HepG2 (cell line): ENCODE measurements around the gene PTPRM. TPM values are rescaled to one million over a fixed set of nuclear protein-coding genes. Genes with fewer than 3 reads are reported as not detected.

Experiments
- ATAC-seq: fragments of 200-7000 bp; cut with Tn5 transposase; 3 replicates; pipeline ENCODE4 v1.9.1; 2020; ENCODE audit warnings: mild to moderate bottlenecking, moderate library complexity
- BruUV-seq: library from RNA; stranded (reverse); fragments of 400-500 nt; replicated peaks from 2 replicates; lab custom pipeline; 2021; lab: Mats Ljungman, UMichigan
- CTCF ChIA-PET: fragments of 300-600 bp; formaldehyde crosslinking; extraction: SDS; loops from one replicate; lab custom pipeline; 2021; ENCODE audit warnings: low total read pairs, inconsistent platforms, low intra/inter-chr PET ratio; lab: Yijun Ruan, JAX
- POLR2A ChIA-PET: fragments of 350-600 bp; sonication (Branson Sonifier 250); formaldehyde crosslinking; loops from one replicate; lab custom pipeline; 2020; ENCODE audit warnings: antibody characterized with exemption, inconsistent platforms; lab: Yijun Ruan, JAX
- DNase-seq: peaks from one replicate; pipeline ENCODE4 v3.0.0-alpha.2; 2015; ENCODE audit warnings: low spot score
- FAIRE-seq: peaks from 3 replicates; lab custom pipeline; 2011; peaks lifted over from hg19 to GRCh38; lab: Jason Lieb, UNC
- H2AFZ ChIP-seq: one replicate; pipeline ENCODE4 v1.6.1; 2011; ENCODE audit warnings: low read length, inconsistent platforms
- H3K27ac ChIP-seq: fragments of 300-600 bp; 3 replicates; pipeline ENCODE4 v1.8.0; 2011; ENCODE audit warnings: mixed run types, mild to moderate bottlenecking, mixed read lengths, low read length, inconsistent platforms; ENCODE audit not compliant: insufficient read depth; ENCODE audit errors: extremely low read length
- H3K27me3 ChIP-seq, 2 experiments: fragments of 200-600 bp in 1 of 2; 2 replicates in 1 of 2; 3 replicates in 1 of 2; pipeline versions ENCODE4 v1.6.0 to v1.8.0; 2011; ENCODE audit warnings: low read length in 2 of 2, mild to moderate bottlenecking in 2 of 2, moderate library complexity in 2 of 2, inconsistent platforms in 1 of 2; ENCODE audit not compliant: insufficient read depth in 2 of 2, control insufficient read depth in 1 of 2
- H3K36me3 ChIP-seq, 2 experiments: fragments of 200-600 bp in 1 of 2; replicated peaks in 1 of 2; 2 replicates in 1 of 2; 3 replicates in 1 of 2; pipeline versions ENCODE4 v1.5.1 to v1.8.0; 2011; ENCODE audit warnings: low read length in 2 of 2, inconsistent platforms in 1 of 2; ENCODE audit not compliant: insufficient read depth in 2 of 2, control insufficient read depth in 1 of 2
- H3K4me1 ChIP-seq: 2 replicates; pipeline ENCODE4 v1.5.1; 2012; ENCODE audit warnings: low read length, inconsistent platforms; ENCODE audit not compliant: insufficient read depth
- H3K4me2 ChIP-seq: 2 replicates; pipeline ENCODE4 v1.6.0; 2011; ENCODE audit warnings: low read depth, low read length, inconsistent platforms
- H3K4me3 ChIP-seq, 3 experiments: fragments of 200-600 bp in 1 of 3; sonication (generic), shearing (Covaris generic) in 1 of 3; replicated peaks in 1 of 3; 2 replicates each; pipeline ENCODE4 v1.5.1; 2011 to 2016; ENCODE audit warnings: low read length in 3 of 3, inconsistent platforms in 2 of 3, low read depth in 2 of 3, mild to moderate bottlenecking in 2 of 3, control low read depth in 1 of 3, mixed read lengths in 1 of 3; ENCODE audit not compliant: insufficient read depth in 1 of 3
- H3K79me2 ChIP-seq: one replicate; pipeline ENCODE4 v1.6.1; 2011; ENCODE audit warnings: low read length, inconsistent platforms; ENCODE audit not compliant: insufficient read depth
- H3K9ac ChIP-seq: 2 replicates; pipeline ENCODE4 v1.6.0; 2011; ENCODE audit warnings: mild to moderate bottlenecking, low read depth, low read length, inconsistent platforms; ENCODE audit not compliant: insufficient read depth
- H3K9me3 ChIP-seq: 2 replicates; pipeline ENCODE4 v1.5.1; 2012; ENCODE audit warnings: mild to moderate bottlenecking, low read length
- H4K20me1 ChIP-seq: 2 replicates; pipeline ENCODE4 v1.6.0; 2011; ENCODE audit warnings: inconsistent platforms, mild to moderate bottlenecking, low read length, moderate library complexity; ENCODE audit not compliant: insufficient read depth
- EEA1 ChIP-seq: sonication (generic); formaldehyde crosslinking; IDR thresholded peaks from 2 replicates; pipeline ENCODE4 v1.5.1; 2020; ENCODE audit warnings: mild to moderate bottlenecking, missing genetic modification reagents, borderline replicate concordance
- FIP1L1 ChIP-seq: fragments of 200-400 bp; formaldehyde crosslinking; IDR thresholded peaks from 2 replicates; pipeline ENCODE4 v1.6.1; 2018; ENCODE audit warnings: low read depth, mild to moderate bottlenecking, low read length, moderate library complexity, borderline replicate concordance; ENCODE audit not compliant: insufficient read depth
- ISL2 ChIP-seq: sonication (generic); formaldehyde crosslinking; IDR thresholded peaks from 2 replicates; pipeline ENCODE4 v1.5.0; 2020; ENCODE audit warnings: missing genetic modification reagents
- NONO ChIP-seq, 2 experiments: fragments of 450-650 bp in 1 of 2; sonication (generic) in 1 of 2; formaldehyde crosslinking in 1 of 2; IDR thresholded peaks in 1 of 2; conservative IDR thresholded peaks in 1 of 2; 2 replicates each; pipeline versions ENCODE4 v1.6.1 to v1.8.0; 2017 to 2022; ENCODE audit warnings: mild to moderate bottlenecking in 1 of 2, missing genetic modification reagents in 1 of 2, moderate library complexity in 1 of 2
- RAD21 ChIP-seq: fragments of 450-650 bp; formaldehyde crosslinking; IDR thresholded peaks from 2 replicates; pipeline ENCODE4 v1.5.0; 2020; ENCODE audit warnings: mild to moderate bottlenecking
- ZNF552 ChIP-seq: sonication (generic); formaldehyde crosslinking; IDR thresholded peaks from 2 replicates; pipeline ENCODE4 v1.9.0; 2022; ENCODE audit warnings: missing genetic modification reagents, mild to moderate bottlenecking, borderline replicate concordance
- ZNF615 ChIP-seq: sonication (generic); formaldehyde crosslinking; IDR thresholded peaks from 2 replicates; pipeline ENCODE4 v1.5.0; 2020; ENCODE audit warnings: mild to moderate bottlenecking, missing genetic modification reagents, borderline replicate concordance
- ZNF75D ChIP-seq: sonication (generic); formaldehyde crosslinking; IDR thresholded peaks from 2 replicates; pipeline ENCODE4 v1.8.1; 2023; ENCODE audit warnings: missing genetic modification reagents, mild to moderate bottlenecking, borderline replicate concordance
- WGBS: methylation state at CpG from one replicate; pipeline ENCODE4 v1.1.6; 2017; ENCODE audit warnings: low lambda C conversion rate; 5-methylcytosine and 5-hydroxymethylcytosine counted together
- in situ Hi-C: cut with HindIII; loops from 2 replicates; pipeline ENCODE4 v1.10.0; 2017; ENCODE audit warnings: low pct_unique_long_range_greater_than_20kb; ENCODE audit not compliant: extremely low pct_ligation_motif_present
- intact Hi-C: fragments of 100-400 bp; cut with micrococcal nuclease; formaldehyde crosslinking; loops from one replicate; pipeline ENCODE4 v1.10.0; 2022; ENCODE audit not compliant: unreplicated experiment
- polyA plus RNA-seq, 8 experiments: library from polyadenylated mRNA; depleted of rRNA in 3 of 8; stranded (reverse) in 7 of 8; unstranded in 1 of 8; fragments of >200 nt; fragmentation: Illumina TruSeq in 4 of 8; extraction: Trizol in 4 of 8; gene quantifications; 2 replicates each; pipeline versions ENCODE4 v1.2.1 to v1.2.3, GENCODE V29; 2011 to 2016; ENCODE audit warnings: low read depth in 4 of 8, missing spikeins in 1 of 8, mixed read lengths in 1 of 8; ENCODE audit not compliant: insufficient read depth in 1 of 8
- total RNA-seq, 5 experiments: library from RNA; depleted of rRNA; stranded (reverse); fragments of >200 nt; fragmentation: Illumina TruSeq; extraction: Trizol; gene quantifications; 2 replicates each; pipeline ENCODE4 v1.2.3, GENCODE V29; 2016; ENCODE audit warnings: low read depth in 1 of 5
- TF ChIP-seq, protein P1 (sequence below): sonication (generic); formaldehyde crosslinking; IDR thresholded peaks from 2 replicates; pipeline ENCODE4 v1.4.0; 2020; ENCODE audit warnings: missing genetic modification reagents, mild to moderate bottlenecking, borderline replicate concordance
- TF ChIP-seq, protein P2 (sequence below): sonication (generic); formaldehyde crosslinking; IDR thresholded peaks from 2 replicates; pipeline ENCODE4 v1.4.0; 2020; ENCODE audit warnings: missing genetic modification reagents
- TF ChIP-seq, protein P3 (sequence below): sonication (generic); formaldehyde crosslinking; conservative IDR thresholded peaks from 2 replicates; pipeline ENCODE4 v1.8.0; 2022; ENCODE audit warnings: low read depth, missing genetic modification reagents

PTPRM gene
- total and polyA plus RNA-seq, 2 of the 13 experiments (the other 11 are each of a cell fraction or from before 2014, with no cell fraction given) = 12.6 to 108 TPM

DNA sequence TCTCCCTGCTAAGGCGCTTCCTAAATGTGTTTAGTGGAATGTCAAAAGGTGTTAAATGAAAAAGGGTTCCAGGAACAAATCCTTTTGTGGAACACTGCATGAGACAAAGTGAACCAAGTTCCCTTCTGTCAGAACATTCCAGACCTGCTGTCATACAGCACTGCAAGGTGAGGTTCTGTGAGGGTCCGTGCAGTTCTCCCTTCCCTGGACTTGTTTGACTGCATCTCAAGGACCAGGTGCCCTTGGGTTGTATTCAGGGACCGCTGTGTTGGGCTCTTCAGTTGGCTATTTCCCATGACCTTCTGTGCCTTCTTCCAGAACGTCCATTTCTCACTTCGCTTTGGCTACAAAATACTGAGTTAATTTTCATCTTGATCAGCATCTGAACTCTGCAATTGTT, 328.2 kb downstream of the PTPRM start:
- POLR2A ChIA-PET = no interaction called here

DNA sequence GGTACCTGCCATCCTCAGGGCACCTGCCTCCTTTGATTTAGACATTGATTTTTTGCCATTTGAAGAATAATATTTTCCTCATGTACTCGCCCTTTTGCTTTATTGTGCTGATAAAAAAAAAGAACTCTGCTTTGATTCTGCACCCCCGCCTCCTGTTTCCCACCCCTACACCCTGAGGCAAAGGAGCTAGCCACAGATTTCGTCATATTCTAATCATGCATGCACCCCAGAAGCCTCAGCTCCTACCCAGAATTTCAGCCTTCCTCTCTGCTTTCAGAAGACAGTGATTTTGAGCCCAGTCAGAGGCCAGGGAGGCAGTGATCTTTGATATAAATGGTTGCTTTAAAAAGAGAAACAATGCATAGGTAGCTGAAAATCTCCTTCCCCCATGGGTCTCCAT, 329.0 kb downstream of the PTPRM start:
- in situ Hi-C loops (no loop called here), intact Hi-C loops (loop anchor here (10.0 kb wide), 1 partner anchor 61 kb away; no protein-coding TSS in a partner anchor)
- POLR2A ChIA-PET = no interaction called here
- no peak overlapping the region for H3K27ac ChIP-seq
- DNase-seq (no peak), ATAC-seq (no peak), FAIRE-seq (no peak)
- no peak overlapping the region for H2AFZ ChIP-seq
- no peak overlapping the region for H3K9ac ChIP-seq
- H3K9me3 ChIP-seq = no peaks in the 10 kb centered on the region
- 87% methylated on average over 3 of the region's 3 CpGs for WGBS
- BruUV-seq = no TSS peak
- no peaks in the 10 kb centered on the region for H3K27me3 ChIP-seq
- H3K36me3 ChIP-seq = peaks cover 0 to 3% of the 10 kb centered on the region in 2 experiments; a peak in 1 of 5 replicates
- H3K79me2 ChIP-seq = no peaks in the 10 kb centered on the region
- H3K4me3 ChIP-seq = no peak overlapping the region
- CTCF ChIA-PET = no interaction called here
- no peak overlapping the region for H3K4me2 ChIP-seq
- H3K4me1 ChIP-seq = no peaks in the 10 kb centered on the region
- no peaks in the 10 kb centered on the region for H4K20me1 ChIP-seq
- TF ChIP-seq ISL2 (CRISPR knock-in tag) (no peak), FIP1L1 (no peak), ZNF552 (CRISPR knock-in tag) (no peak), EEA1 (CRISPR knock-in tag) (no peak)
- TF ChIP-seq, protein P1, sequence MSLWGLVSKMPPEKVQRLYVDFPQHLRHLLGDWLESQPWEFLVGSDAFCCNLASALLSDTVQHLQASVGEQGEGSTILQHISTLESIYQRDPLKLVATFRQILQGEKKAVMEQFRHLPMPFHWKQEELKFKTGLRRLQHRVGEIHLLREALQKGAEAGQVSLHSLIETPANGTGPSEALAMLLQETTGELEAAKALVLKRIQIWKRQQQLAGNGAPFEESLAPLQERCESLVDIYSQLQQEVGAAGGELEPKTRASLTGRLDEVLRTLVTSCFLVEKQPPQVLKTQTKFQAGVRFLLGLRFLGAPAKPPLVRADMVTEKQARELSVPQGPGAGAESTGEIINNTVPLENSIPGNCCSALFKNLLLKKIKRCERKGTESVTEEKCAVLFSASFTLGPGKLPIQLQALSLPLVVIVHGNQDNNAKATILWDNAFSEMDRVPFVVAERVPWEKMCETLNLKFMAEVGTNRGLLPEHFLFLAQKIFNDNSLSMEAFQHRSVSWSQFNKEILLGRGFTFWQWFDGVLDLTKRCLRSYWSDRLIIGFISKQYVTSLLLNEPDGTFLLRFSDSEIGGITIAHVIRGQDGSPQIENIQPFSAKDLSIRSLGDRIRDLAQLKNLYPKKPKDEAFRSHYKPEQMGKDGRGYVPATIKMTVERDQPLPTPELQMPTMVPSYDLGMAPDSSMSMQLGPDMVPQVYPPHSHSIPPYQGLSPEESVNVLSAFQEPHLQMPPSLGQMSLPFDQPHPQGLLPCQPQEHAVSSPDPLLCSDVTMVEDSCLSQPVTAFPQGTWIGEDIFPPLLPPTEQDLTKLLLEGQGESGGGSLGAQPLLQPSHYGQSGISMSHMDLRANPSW = no peak
- TF ChIP-seq, protein P2, sequence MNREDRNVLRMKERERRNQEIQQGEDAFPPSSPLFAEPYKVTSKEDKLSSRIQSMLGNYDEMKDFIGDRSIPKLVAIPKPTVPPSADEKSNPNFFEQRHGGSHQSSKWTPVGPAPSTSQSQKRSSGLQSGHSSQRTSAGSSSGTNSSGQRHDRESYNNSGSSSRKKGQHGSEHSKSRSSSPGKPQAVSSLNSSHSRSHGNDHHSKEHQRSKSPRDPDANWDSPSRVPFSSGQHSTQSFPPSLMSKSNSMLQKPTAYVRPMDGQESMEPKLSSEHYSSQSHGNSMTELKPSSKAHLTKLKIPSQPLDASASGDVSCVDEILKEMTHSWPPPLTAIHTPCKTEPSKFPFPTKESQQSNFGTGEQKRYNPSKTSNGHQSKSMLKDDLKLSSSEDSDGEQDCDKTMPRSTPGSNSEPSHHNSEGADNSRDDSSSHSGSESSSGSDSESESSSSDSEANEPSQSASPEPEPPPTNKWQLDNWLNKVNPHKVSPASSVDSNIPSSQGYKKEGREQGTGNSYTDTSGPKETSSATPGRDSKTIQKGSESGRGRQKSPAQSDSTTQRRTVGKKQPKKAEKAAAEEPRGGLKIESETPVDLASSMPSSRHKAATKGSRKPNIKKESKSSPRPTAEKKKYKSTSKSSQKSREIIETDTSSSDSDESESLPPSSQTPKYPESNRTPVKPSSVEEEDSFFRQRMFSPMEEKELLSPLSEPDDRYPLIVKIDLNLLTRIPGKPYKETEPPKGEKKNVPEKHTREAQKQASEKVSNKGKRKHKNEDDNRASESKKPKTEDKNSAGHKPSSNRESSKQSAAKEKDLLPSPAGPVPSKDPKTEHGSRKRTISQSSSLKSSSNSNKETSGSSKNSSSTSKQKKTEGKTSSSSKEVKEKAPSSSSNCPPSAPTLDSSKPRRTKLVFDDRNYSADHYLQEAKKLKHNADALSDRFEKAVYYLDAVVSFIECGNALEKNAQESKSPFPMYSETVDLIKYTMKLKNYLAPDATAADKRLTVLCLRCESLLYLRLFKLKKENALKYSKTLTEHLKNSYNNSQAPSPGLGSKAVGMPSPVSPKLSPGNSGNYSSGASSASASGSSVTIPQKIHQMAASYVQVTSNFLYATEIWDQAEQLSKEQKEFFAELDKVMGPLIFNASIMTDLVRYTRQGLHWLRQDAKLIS (CRISPR knock-in tag) = no peak

More for the DNA sequence above, 328.2 kb downstream of the PTPRM start:
- no peak for DNase-seq
- CTCF ChIA-PET = no interaction called here
- in situ Hi-C loops (no loop called here), intact Hi-C loops (loop anchor here (10.0 kb wide), 1 partner anchor 61 kb away; no protein-coding TSS in a partner anchor)
- no peak overlapping the region for H3K9ac ChIP-seq
- BruUV-seq = no TSS peak
- H3K79me2 ChIP-seq = no peaks in the 10 kb centered on the region
- no peaks in the 10 kb centered on the region for H3K9me3 ChIP-seq
- TF ChIP-seq, protein P3, sequence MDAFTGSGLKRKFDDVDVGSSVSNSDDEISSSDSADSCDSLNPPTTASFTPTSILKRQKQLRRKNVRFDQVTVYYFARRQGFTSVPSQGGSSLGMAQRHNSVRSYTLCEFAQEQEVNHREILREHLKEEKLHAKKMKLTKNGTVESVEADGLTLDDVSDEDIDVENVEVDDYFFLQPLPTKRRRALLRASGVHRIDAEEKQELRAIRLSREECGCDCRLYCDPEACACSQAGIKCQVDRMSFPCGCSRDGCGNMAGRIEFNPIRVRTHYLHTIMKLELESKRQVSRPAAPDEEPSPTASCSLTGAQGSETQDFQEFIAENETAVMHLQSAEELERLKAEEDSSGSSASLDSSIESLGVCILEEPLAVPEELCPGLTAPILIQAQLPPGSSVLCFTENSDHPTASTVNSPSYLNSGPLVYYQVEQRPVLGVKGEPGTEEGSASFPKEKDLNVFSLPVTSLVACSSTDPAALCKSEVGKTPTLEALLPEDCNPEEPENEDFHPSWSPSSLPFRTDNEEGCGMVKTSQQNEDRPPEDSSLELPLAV = no peak
- TF ChIP-seq ZNF75D (no peak), RAD21 (CRISPR knock-in tag) (no peak), ZNF615 (CRISPR knock-in tag) (no peak), NONO (IDR thresholded peaks at IDR 0.05) (no peak), NONO (CRISPR knock-in tag; conservative IDR thresholded peaks at IDR 0.05) (no peak)
- no peak overlapping the region for H3K4me2 ChIP-seq
- 99% methylated on average over 4 of the region's 5 CpGs for WGBS
- H3K27me3 ChIP-seq = no peaks in the 10 kb centered on the region
- H3K4me1 ChIP-seq = no peaks in the 10 kb centered on the region
- no peak overlapping the region for H3K4me3 ChIP-seq
- FAIRE-seq = no peak
- no peaks in the 10 kb centered on the region for H4K20me1 ChIP-seq
- ATAC-seq = no peak
- no peak overlapping the region for H2AFZ ChIP-seq
- no peak overlapping the region for H3K27ac ChIP-seq
- H3K36me3 ChIP-seq = peaks cover 0 to 3% of the 10 kb centered on the region in 2 experiments; a peak in 1 of 5 replicates
